WTC11 (cell line): ENCODE results near the gene ASTN2. TPM values are rescaled to one million over a fixed set of nuclear protein-coding genes. Genes with fewer than 3 reads are reported as not detected.

Experiments
- ATAC-seq: fragments of 200-7000 bp; cut with Tn5 transposase; 2 replicates; pipeline ENCODE4 v1.10.0; 2021; ENCODE audit warnings: mild to moderate bottlenecking, moderate library complexity
- CTCF ChIA-PET: fragments of 300-600 bp; sonication (Branson Sonifier 250); formaldehyde crosslinking; loops from one replicate; lab custom pipeline; 2021; ENCODE audit warnings: antibody characterized with exemption; lab: Charles Lee
- POLR2A ChIA-PET: fragments of 350-600 bp; sonication (Branson Sonifier 250); formaldehyde crosslinking; loops from one replicate; lab custom pipeline; 2021; ENCODE audit warnings: antibody characterized with exemption; lab: Charles Lee
- DNase-seq: peaks from one replicate; pipeline ENCODE4 v3.0.0; 2021; ENCODE audit warnings: low spot score
- H3K27ac Mint-ChIP-seq: 2 replicates; pipeline ENCODE4 v1.8.0; 2021; ENCODE audit warnings: mixed read lengths
- H3K27me3 Mint-ChIP-seq: 2 replicates; pipeline ENCODE4 v1.8.0; 2021; ENCODE audit warnings: low read depth, mild to moderate bottlenecking, moderate library complexity, mixed read lengths
- H3K36me3 Mint-ChIP-seq: 2 replicates; pipeline ENCODE4 v1.8.0; 2021; ENCODE audit warnings: mixed read lengths
- H3K4me1 Mint-ChIP-seq: 2 replicates; pipeline ENCODE4 v1.8.0; 2022; ENCODE audit warnings: mixed read lengths
- H3K4me3 Mint-ChIP-seq: 2 replicates; pipeline ENCODE4 v1.8.0; 2021; ENCODE audit warnings: mild to moderate bottlenecking, moderate library complexity, mixed read lengths
- H3K9me3 Mint-ChIP-seq: 2 replicates; pipeline ENCODE4 v1.8.0; 2021; ENCODE audit warnings: mixed read lengths
- ATF2 ChIP-seq: sonication (generic); formaldehyde crosslinking; IDR thresholded peaks from 2 replicates; pipeline ENCODE4 v1.8.1; 2022; ENCODE audit warnings: low read depth, missing genetic modification reagents, borderline replicate concordance
- CBFB ChIP-seq: sonication (generic); formaldehyde crosslinking; IDR thresholded peaks from 2 replicates; pipeline ENCODE4 v1.8.1; 2022; ENCODE audit warnings: mild to moderate bottlenecking, low read depth, missing genetic modification reagents
- CREM ChIP-seq: sonication (generic); formaldehyde crosslinking; IDR thresholded peaks from 2 replicates; pipeline ENCODE4 v1.8.1; 2022; ENCODE audit warnings: mild to moderate bottlenecking, missing genetic modification reagents, moderate library complexity
- CTCF ChIP-seq: fragments of 200-600 bp; IDR thresholded peaks from 2 replicates; pipeline ENCODE4 v1.8.0; 2022; ENCODE audit warnings: antibody characterized with exemption
- ESRRA ChIP-seq: sonication (generic); formaldehyde crosslinking; IDR thresholded peaks from 2 replicates; pipeline ENCODE4 v1.8.1; 2022; ENCODE audit warnings: mild to moderate bottlenecking, missing genetic modification reagents, borderline replicate concordance
- GRHL2 ChIP-seq: fragments of 250-450 bp; sonication (Bioruptor Pico); IDR thresholded peaks from 2 replicates; pipeline ENCODE4 v1.8.0; 2022; ENCODE audit warnings: mild to moderate bottlenecking, moderate library complexity; ENCODE audit not compliant: insufficient replicate concordance, severe bottlenecking
- MXD4 ChIP-seq: fragments of 250-450 bp; sonication (Bioruptor Pico); IDR thresholded peaks from 2 replicates; pipeline ENCODE4 v1.8.0; 2021; ENCODE audit warnings: mild to moderate bottlenecking, moderate library complexity, borderline replicate concordance
- MYBL2 ChIP-seq: sonication (generic); formaldehyde crosslinking; IDR thresholded peaks from 2 replicates; pipeline ENCODE4 v1.8.1; 2023; ENCODE audit warnings: mild to moderate bottlenecking, moderate library complexity, missing genetic modification reagents
- NR2C2 ChIP-seq: sonication (generic); formaldehyde crosslinking; IDR thresholded peaks from 2 replicates; pipeline ENCODE4 v1.8.0; 2022; ENCODE audit warnings: mild to moderate bottlenecking, missing genetic modification reagents
- OVOL2 ChIP-seq: fragments of 250-450 bp; sonication (Bioruptor Pico); IDR thresholded peaks from 2 replicates; pipeline ENCODE4 v1.9.0; 2021; ENCODE audit warnings: mild to moderate bottlenecking, borderline replicate concordance
- RORB ChIP-seq: fragments of 250-450 bp; sonication (Bioruptor Pico); IDR thresholded peaks from 2 replicates; pipeline ENCODE4 v1.9.0; 2021; ENCODE audit warnings: mild to moderate bottlenecking
- TEAD4 ChIP-seq: sonication (generic); formaldehyde crosslinking; IDR thresholded peaks from 2 replicates; pipeline ENCODE4 v1.8.0; 2022; ENCODE audit warnings: mild to moderate bottlenecking, missing genetic modification reagents
- ZNF138 ChIP-seq: sonication (generic); formaldehyde crosslinking; conservative IDR thresholded peaks from 2 replicates; pipeline ENCODE4 v1.8.1; 2022; ENCODE audit warnings: mild to moderate bottlenecking, moderate library complexity, missing genetic modification reagents
- ZNF396 ChIP-seq: fragments of 250-450 bp; sonication (Bioruptor Pico); IDR thresholded peaks from 2 replicates; pipeline ENCODE4 v1.8.0; 2021; ENCODE audit warnings: mild to moderate bottlenecking, moderate library complexity, borderline replicate concordance
- ZNF423 ChIP-seq: fragments of 250-450 bp; sonication (Bioruptor Pico); IDR thresholded peaks from 2 replicates; pipeline ENCODE4 v2.1.2; 2022; ENCODE audit warnings: mild to moderate bottlenecking, moderate library complexity
- ZNF512 ChIP-seq: sonication (generic); formaldehyde crosslinking; IDR thresholded peaks from 2 replicates; pipeline ENCODE4 v1.8.1; 2022; ENCODE audit warnings: missing genetic modification reagents, borderline replicate concordance
- ZSCAN18 ChIP-seq: fragments of 250-450 bp; sonication (Bioruptor Pico); IDR thresholded peaks from 2 replicates; pipeline ENCODE4 v2.1.2; 2022; ENCODE audit warnings: mild to moderate bottlenecking, moderate library complexity
- total RNA-seq: library from RNA; stranded (reverse); gene quantifications from 3 replicates; pipeline ENCODE4 v1.2.3, GENCODE V29; 2021
- TF ChIP-seq, protein P1 (sequence below): sonication (generic); formaldehyde crosslinking; IDR thresholded peaks from 2 replicates; pipeline ENCODE4 v1.8.0; 2022; ENCODE audit warnings: mild to moderate bottlenecking, missing genetic modification reagents
- TF ChIP-seq, protein P2 (sequence below): fragments of 250-450 bp; sonication (Bioruptor Pico); IDR thresholded peaks from 2 replicates; pipeline ENCODE4 v1.9.0; 2021; ENCODE audit warnings: mild to moderate bottlenecking

ASTN2 gene
- total RNA-seq, 1 experiment from 2014 or later = 16.2 TPM

- Mint-ChIP-seq H3K9me3 (no peaks in the 10 kb centered on the region), H3K4me3 (no peak overlapping the region), H3K4me1 (peaks cover 14% of the 10 kb centered on the region), H3K27me3 (no peaks in the 10 kb centered on the region), H3K27ac (no peak overlapping the region), H3K36me3 (no peaks in the 10 kb centered on the region)
- DNase-seq (no peak), ATAC-seq (no peak)
- TF ChIP-seq CREM (CRISPR knock-in tag) (no peak), ATF2 (CRISPR knock-in tag) (no peak), CTCF (no peak), ZNF512 (CRISPR knock-in tag) (no peak), ZNF423 (no peak), ZSCAN18 (no peak), RORB (CRISPR knock-in tag) (no peak), ESRRA (CRISPR knock-in tag) (no peak)
- TF ChIP-seq, protein P1, sequence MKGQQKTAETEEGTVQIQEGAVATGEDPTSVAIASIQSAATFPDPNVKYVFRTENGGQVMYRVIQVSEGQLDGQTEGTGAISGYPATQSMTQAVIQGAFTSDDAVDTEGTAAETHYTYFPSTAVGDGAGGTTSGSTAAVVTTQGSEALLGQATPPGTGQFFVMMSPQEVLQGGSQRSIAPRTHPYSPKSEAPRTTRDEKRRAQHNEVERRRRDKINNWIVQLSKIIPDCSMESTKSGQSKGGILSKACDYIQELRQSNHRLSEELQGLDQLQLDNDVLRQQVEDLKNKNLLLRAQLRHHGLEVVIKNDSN = no peak
- TF ChIP-seq, protein P2, sequence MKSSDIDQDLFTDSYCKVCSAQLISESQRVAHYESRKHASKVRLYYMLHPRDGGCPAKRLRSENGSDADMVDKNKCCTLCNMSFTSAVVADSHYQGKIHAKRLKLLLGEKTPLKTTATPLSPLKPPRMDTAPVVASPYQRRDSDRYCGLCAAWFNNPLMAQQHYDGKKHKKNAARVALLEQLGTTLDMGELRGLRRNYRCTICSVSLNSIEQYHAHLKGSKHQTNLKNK (CRISPR knock-in tag) = no peak
- ChIA-PET CTCF (interaction anchor here (0.6 to 1.3 kb wide), 5 partner anchors 34 to 962 kb away, joined by 3 to 5 read pairs (median 4); no protein-coding TSS in a partner anchor), POLR2A (no interaction called here)
Measured at GRCh38 chr9:116555556-116556155, 859.2 kb downstream of the ASTN2 start.

- H3K4me1 Mint-ChIP-seq = peaks cover 8% of the 10 kb centered on the region
- H3K36me3 Mint-ChIP-seq = no peaks in the 10 kb centered on the region
- H3K27ac Mint-ChIP-seq = no peak overlapping the region
- no peaks in the 10 kb centered on the region for H3K9me3 Mint-ChIP-seq
- ATAC-seq = no peak
- H3K27me3 Mint-ChIP-seq = no peaks in the 10 kb centered on the region
- ChIA-PET CTCF (interaction anchor here (0.6 to 1.0 kb wide), 4 partner anchors 60 to 962 kb away, joined by 3 to 5 read pairs (median 4); no protein-coding TSS in a partner anchor), POLR2A (no interaction called here)
- H3K4me3 Mint-ChIP-seq = no peak overlapping the region
- DNase-seq = no peak
- TF ChIP-seq GRHL2 (CRISPR knock-in tag) (no peak), TEAD4 (CRISPR knock-in tag) (no peak), OVOL2 (CRISPR knock-in tag) (no peak), MYBL2 (CRISPR knock-in tag) (no peak), ZNF396 (CRISPR knock-in tag) (no peak), NR2C2 (CRISPR knock-in tag) (no peak), CBFB (CRISPR knock-in tag) (no peak), MXD4 (CRISPR knock-in tag) (no peak), ZNF138 (CRISPR knock-in tag) (no peak), ZSCAN18 (no peak), CTCF (no peak)
Measured at GRCh38 chr9:116555119-116555518, 859.7 kb downstream of the ASTN2 start.
